Measurements from ENCODE around the gene SELENOV.

The SELENOV gene

DNA sequence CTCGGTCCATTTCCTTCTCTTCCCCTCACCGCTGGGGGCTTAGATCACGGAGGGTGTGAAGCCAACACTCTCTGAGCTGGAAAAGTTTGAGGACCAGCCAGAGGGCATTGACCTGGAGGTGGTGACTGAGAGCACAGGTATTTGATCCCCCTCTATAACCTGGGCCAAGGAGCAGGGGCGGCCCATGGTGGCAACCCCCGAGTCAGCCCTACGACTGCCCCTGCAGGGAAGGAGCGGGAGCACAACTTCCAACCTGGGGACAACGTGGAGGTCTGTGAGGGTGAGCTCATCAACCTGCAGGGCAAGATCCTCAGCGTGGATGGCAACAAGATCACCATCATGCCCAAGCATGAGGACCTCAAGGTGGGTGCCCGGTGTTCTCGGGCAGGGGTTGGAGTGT lies 45.9 kb upstream of the SELENOV start:
- H3K27ac ChIP-seq (ENCODE audit: low read depth, low read length), result no peak overlapping the region
- H3K27me3 ChIP-seq (ENCODE audit: control insufficient read depth, low read length), result no peaks in the 10 kb centered on the region
- H3K36me3 ChIP-seq (ENCODE audit: control insufficient read depth, low read length), result peaks cover 91% of the 10 kb centered on the region
- TF ChIP-seq, protein P1, sequence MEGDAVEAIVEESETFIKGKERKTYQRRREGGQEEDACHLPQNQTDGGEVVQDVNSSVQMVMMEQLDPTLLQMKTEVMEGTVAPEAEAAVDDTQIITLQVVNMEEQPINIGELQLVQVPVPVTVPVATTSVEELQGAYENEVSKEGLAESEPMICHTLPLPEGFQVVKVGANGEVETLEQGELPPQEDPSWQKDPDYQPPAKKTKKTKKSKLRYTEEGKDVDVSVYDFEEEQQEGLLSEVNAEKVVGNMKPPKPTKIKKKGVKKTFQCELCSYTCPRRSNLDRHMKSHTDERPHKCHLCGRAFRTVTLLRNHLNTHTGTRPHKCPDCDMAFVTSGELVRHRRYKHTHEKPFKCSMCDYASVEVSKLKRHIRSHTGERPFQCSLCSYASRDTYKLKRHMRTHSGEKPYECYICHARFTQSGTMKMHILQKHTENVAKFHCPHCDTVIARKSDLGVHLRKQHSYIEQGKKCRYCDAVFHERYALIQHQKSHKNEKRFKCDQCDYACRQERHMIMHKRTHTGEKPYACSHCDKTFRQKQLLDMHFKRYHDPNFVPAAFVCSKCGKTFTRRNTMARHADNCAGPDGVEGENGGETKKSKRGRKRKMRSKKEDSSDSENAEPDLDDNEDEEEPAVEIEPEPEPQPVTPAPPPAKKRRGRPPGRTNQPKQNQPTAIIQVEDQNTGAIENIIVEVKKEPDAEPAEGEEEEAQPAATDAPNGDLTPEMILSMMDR (IDR thresholded peaks at IDR 0.05; ENCODE audit: low read depth, low read length, poor library complexity, severe bottlenecking), result no peak
- no peak for TF ChIP-seq EZH2phosphoT487 (IDR thresholded peaks at IDR 0.05; ENCODE audit: borderline replicate concordance, low read length)
- H3K4me1 ChIP-seq (ENCODE audit: control insufficient read depth, low read length), result no peaks in the 10 kb centered on the region
- H3F3A ChIP-seq (ENCODE audit: control insufficient read depth, insufficient read depth), result no peaks in the 10 kb centered on the region
- H3K4me2 ChIP-seq (ENCODE audit: low read length), result no peak overlapping the region
- H3K79me2 ChIP-seq (ENCODE audit: control insufficient read depth, low read length), result no peaks in the 10 kb centered on the region; the same call in 1 of the 2 replicates
- H3K9me2 ChIP-seq (replicated peaks; ENCODE audit: control insufficient read depth, low read length), result no peaks in the 10 kb centered on the region
- no peaks in the 10 kb centered on the region for H4K20me1 ChIP-seq (ENCODE audit: control insufficient read depth, insufficient read depth, low read depth, low read length)
- H3K9me3 ChIP-seq (ENCODE audit: control insufficient read depth, insufficient read depth, low read length), result no peaks in the 10 kb centered on the region
- H3K4me3 ChIP-seq (ENCODE audit: low read length), result no peak overlapping the region

DNA sequence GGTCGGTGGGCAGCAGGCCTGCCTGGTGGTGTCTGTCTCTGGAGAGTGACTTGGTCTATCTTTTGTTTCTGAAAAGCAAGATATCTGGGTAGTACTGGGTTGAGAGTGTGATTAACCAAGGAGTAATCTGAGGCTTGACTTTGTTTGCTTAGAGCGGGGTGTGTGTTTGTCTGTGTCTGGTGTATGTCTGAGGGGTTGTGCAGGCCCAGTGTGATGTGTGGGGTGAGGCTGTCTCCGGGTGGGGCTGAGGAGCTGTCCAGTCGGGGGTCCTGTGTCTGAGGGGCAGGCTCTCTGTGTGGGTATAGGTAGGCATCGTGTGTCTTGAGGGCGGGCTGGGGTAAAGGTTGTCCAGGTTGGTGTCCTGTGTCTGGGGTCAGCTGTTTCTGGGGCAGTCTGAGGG lies 45.4 kb upstream of the SELENOV start:
- no peaks in the 10 kb centered on the region for H3K4me1 ChIP-seq (ENCODE audit: control insufficient read depth, low read length)
- no peak for TF ChIP-seq EZH2phosphoT487 (IDR thresholded peaks at IDR 0.05; ENCODE audit: borderline replicate concordance, low read length)
- TF ChIP-seq, protein P1 (IDR thresholded peaks at IDR 0.05; ENCODE audit: low read depth, low read length, poor library complexity, severe bottlenecking), result no peak
- H4K20me1 ChIP-seq (ENCODE audit: control insufficient read depth, insufficient read depth, low read depth, low read length), result no peaks in the 10 kb centered on the region
- H3K36me3 ChIP-seq (ENCODE audit: control insufficient read depth, low read length), result peaks cover 93% of the 10 kb centered on the region
- H3K79me2 ChIP-seq (ENCODE audit: control insufficient read depth, low read length), result no peaks in the 10 kb centered on the region; the same call in 1 of the 2 replicates
- no peak overlapping the region for H3K4me2 ChIP-seq (ENCODE audit: low read length)
- no peak overlapping the region for H3K27ac ChIP-seq (ENCODE audit: low read depth, low read length)
- H3K27me3 ChIP-seq (ENCODE audit: control insufficient read depth, low read length), result no peaks in the 10 kb centered on the region
- H3K9me3 ChIP-seq (ENCODE audit: control insufficient read depth, insufficient read depth, low read length), result no peaks in the 10 kb centered on the region
- H3F3A ChIP-seq (ENCODE audit: control insufficient read depth, insufficient read depth), result no peaks in the 10 kb centered on the region
- no peaks in the 10 kb centered on the region for H3K9me2 ChIP-seq (replicated peaks; ENCODE audit: control insufficient read depth, low read length)
- H3K4me3 ChIP-seq (ENCODE audit: low read length), result no peak overlapping the region

DNA sequence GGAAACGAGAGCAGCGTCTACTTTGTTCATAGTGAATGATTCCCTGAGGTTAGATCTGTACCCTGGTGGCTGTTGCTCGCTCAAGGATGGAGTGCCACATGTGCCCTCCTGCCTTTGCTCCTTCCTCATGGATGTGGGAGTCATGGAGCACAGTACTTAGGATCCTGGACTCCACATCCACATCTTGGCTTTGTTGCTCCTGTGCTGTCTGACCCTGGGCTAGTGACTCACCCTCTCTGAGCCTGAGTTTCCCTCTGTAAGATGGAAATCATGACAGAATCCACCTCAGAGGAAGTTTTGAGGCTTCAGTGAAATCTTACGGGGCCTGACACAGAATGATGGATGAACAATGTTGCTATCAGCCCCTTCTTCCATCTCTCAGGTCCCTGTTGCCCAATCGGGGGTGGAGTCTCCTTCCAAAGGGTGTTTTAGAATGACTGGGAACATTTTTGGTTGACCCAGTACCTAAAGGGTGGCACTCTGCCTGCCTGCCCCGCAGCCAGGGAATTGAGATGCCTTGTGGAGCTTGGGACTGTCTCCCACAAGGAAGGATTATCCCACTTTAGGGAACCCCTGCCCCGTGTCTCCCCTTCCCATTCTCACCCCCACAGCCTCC lies 44.1 kb upstream of the SELENOV start:
- no peaks in the 10 kb centered on the region for H3K79me2 ChIP-seq (ENCODE audit: control insufficient read depth, low read length)
- TF ChIP-seq, protein P1 (IDR thresholded peaks at IDR 0.05; ENCODE audit: low read depth, low read length, poor library complexity, severe bottlenecking), result no peak
- no peak for TF ChIP-seq EZH2phosphoT487 (IDR thresholded peaks at IDR 0.05; ENCODE audit: borderline replicate concordance, low read length)

More for the DNA sequence above, 44.1 kb upstream of the SELENOV start:
- H3K4me3 ChIP-seq (ENCODE audit: low read length), result no peak overlapping the region
- no peak overlapping the region for H3K27ac ChIP-seq (ENCODE audit: low read depth, low read length)
- H3F3A ChIP-seq (ENCODE audit: control insufficient read depth, insufficient read depth), result no peaks in the 10 kb centered on the region
- H3K36me3 ChIP-seq (ENCODE audit: control insufficient read depth, low read length), result peaks cover 91% of the 10 kb centered on the region
- H3K27me3 ChIP-seq (ENCODE audit: control insufficient read depth, low read length), result no peaks in the 10 kb centered on the region
- H3K9me2 ChIP-seq (replicated peaks; ENCODE audit: control insufficient read depth, low read length), result no peaks in the 10 kb centered on the region
- no peaks in the 10 kb centered on the region for H4K20me1 ChIP-seq (ENCODE audit: control insufficient read depth, insufficient read depth, low read depth, low read length)
- no peak overlapping the region for H3K4me2 ChIP-seq (ENCODE audit: low read length)
- H3K4me1 ChIP-seq (ENCODE audit: control insufficient read depth, low read length), result no peaks in the 10 kb centered on the region
- H3K9me3 ChIP-seq (ENCODE audit: control insufficient read depth, insufficient read depth, low read length), result no peaks in the 10 kb centered on the region
